Activated B cell treated with CpG ODN at 0.5 μM for 24 hours (primary cell): ENCODE data around the gene TRMT2A. TPM values are rescaled to one million over a fixed set of nuclear protein-coding genes. Genes with fewer than 3 reads are reported as not detected.
A peak's percentile ranks its signal among the peaks of the same experiment; 100 is the strongest.

Experiments
- ATAC-seq: fragments of 200-7000 bp; cut with Tn5 transposase; one replicate; pipeline ENCODE4 v1.10.0; 2021; ENCODE audit warnings: low read depth, mild to moderate bottlenecking, moderate library complexity
- CTCF ChIA-PET: fragments of 350-600 bp; sonication (Branson Sonifier 250); formaldehyde crosslinking; loops from one replicate; lab custom pipeline; 2021; ENCODE audit warnings: antibody characterized with exemption; lab: Charles Lee
- POLR2A ChIA-PET: fragments of 350-600 bp; sonication (Branson Sonifier 250); formaldehyde crosslinking; loops from one replicate; lab custom pipeline; 2021; ENCODE audit warnings: antibody characterized with exemption; lab: Charles Lee
- DNase-seq: peaks from one replicate; pipeline ENCODE4 v3.0.0; 2022
- H3K27ac Mint-ChIP-seq: one replicate; pipeline ENCODE4 v1.8.0; 2020; ENCODE audit warnings: mixed read lengths
- H3K27me3 Mint-ChIP-seq: one replicate; pipeline ENCODE4 v1.8.0; 2021; ENCODE audit warnings: mixed read lengths
- H3K36me3 Mint-ChIP-seq: one replicate; pipeline ENCODE4 v1.8.0; 2021; ENCODE audit warnings: low read depth, mixed read lengths
- H3K4me1 Mint-ChIP-seq: one replicate; pipeline ENCODE4 v1.8.0; 2021; ENCODE audit warnings: mixed read lengths
- H3K4me3 Mint-ChIP-seq: one replicate; pipeline ENCODE4 v1.8.0; 2020; ENCODE audit warnings: mild to moderate bottlenecking, mixed read lengths
- H3K9me3 Mint-ChIP-seq: one replicate; pipeline ENCODE4 v1.8.0; 2020; ENCODE audit warnings: mixed read lengths
- CTCF ChIP-seq: fragments of 200-600 bp; IDR thresholded peaks from one replicate; pipeline ENCODE4 v1.8.0; 2022; ENCODE audit warnings: antibody characterized with exemption, mild to moderate bottlenecking
- intact Hi-C: fragments of 100-400 bp; cut with micrococcal nuclease; formaldehyde crosslinking; loops from one replicate; pipeline ENCODE4 v1.15.1; 2024
- total RNA-seq: library from RNA; stranded (reverse); gene quantifications from 2 replicates; pipeline ENCODE4 v1.2.3, GENCODE V29; 2022

The TRMT2A gene
- total RNA-seq, 1 donor from 2014 or later = 91.7 TPM

DNA sequence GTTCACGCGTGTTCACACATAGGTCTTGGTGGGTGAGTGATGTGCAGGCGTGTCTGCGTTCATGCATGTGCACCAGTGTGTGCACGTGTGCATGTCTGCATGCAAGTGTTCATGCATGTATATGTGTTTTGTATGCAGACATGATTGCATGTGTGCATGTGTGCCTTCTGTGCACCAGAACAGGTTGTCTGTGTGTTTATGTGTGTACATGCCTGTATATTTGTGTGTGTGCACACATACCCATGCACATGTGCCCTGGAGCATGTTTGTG lies 19.5 kb upstream of the TRMT2A start:
- intact Hi-C loops = no loop called here
- DNase-seq (no peak), ATAC-seq (no peak)
- H3K27ac Mint-ChIP-seq = no peak overlapping the region
- no peaks in the 10 kb centered on the region for H3K9me3 Mint-ChIP-seq
- H3K4me1 Mint-ChIP-seq = peaks cover 41% of the 10 kb centered on the region
- CTCF ChIA-PET = no interaction called here
- H3K36me3 Mint-ChIP-seq = peaks cover 6% of the 10 kb centered on the region
- H3K4me3 Mint-ChIP-seq = no peak overlapping the region
- POLR2A ChIA-PET = no interaction called here
- H3K27me3 Mint-ChIP-seq = no peaks in the 10 kb centered on the region
- TF ChIP-seq CTCF = no peak

DNA sequence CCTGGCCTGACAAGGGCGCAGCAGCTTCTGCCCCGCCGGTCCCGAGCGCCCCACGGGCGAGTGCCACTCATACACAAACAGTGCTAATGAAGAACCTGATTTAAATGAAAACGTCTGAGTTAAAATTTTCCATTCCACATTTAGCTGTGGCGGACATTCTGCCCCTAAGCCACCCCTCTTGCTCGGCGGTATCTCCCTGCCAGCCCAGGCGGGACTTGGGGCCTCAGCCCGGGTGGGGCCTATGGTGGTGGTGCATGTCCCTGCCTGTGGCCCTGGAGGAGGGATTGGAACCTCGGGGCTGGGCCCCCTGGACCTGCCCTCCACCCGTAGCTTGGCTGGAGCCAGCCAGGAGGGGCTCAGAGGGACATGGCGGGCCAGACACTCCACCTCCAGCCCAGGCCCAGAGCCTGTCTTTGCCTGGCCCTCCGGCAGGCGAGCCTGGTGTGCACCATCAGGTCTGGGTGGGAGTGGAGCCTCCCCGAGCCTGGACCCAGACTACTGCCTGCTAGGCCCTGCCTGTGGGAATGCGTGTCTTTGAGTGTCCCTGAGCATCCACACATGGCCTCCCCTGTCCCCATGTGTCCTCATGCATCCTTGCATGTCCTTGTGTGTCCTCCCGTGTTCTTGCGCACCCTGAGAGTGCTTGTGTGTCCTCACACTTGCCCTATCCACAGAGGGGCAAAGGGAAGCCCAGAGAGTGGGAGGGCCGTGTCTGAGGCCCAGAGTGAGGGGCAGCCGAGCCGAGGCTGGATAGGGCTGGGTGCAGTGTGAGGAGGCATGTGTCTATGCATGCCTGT lies 19.0 kb upstream of the TRMT2A start:
- ATAC-seq (no peak), DNase-seq (no peak)
- Mint-ChIP-seq H3K9me3 (no peaks in the 10 kb centered on the region), H3K27me3 (no peaks in the 10 kb centered on the region), H3K4me3 (no peak overlapping the region), H3K36me3 (peaks cover 6% of the 10 kb centered on the region), H3K27ac (no peak overlapping the region), H3K4me1 (peaks cover 41% of the 10 kb centered on the region)
- no peak for TF ChIP-seq CTCF
- ChIA-PET CTCF (no interaction called here), POLR2A (no interaction called here)
- intact Hi-C loops = no loop called here

GRCh38 chr22:20135265-20135664 lies 18.2 kb upstream of the TRMT2A start:
- Mint-ChIP-seq H3K36me3 (peaks cover 6% of the 10 kb centered on the region), H3K9me3 (no peaks in the 10 kb centered on the region), H3K4me3 (no peak overlapping the region), H3K27me3 (no peaks in the 10 kb centered on the region), H3K4me1 (peaks cover 42% of the 10 kb centered on the region), H3K27ac (no peak overlapping the region)
- TF ChIP-seq CTCF = no peak
- no peak for ATAC-seq
- ChIA-PET POLR2A (no interaction called here), CTCF (no interaction called here)
- intact Hi-C loops = no loop called here
- DNase-seq = no peak

DNA sequence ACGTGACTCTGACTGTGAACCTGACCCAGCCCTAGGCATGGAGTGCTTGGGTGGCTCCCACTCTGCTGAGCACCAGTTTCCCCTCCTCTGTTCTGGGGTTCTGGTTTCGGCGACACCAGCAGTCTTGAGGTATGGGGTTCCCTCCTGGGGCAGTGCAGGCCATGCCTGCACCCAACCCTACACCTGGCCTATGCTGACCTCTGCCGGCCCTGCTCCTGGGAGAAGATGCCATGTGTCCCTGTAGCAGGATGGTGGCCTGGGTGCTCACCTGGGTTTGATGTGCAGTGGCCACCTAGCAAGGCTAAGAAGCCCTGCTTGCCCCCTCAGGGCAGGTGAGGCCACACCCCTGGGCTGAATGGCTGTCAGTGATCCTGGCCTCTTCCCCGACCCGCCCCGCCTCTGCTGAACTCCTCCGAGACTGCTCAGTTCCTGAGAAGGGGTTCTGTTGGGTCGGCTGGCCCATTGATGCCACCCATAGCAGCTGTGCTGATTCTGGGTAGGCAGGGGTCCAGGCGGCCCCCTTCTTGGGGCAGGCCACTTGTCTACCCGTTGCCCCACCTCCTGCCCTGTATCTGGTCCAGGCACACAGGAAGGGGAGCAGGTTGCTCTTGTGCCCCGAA lies 17.0 kb upstream of the TRMT2A start:
- POLR2A ChIA-PET = no interaction called here
- DNase-seq (no peak), ATAC-seq (no peak)
- Mint-ChIP-seq H3K4me3 (peak overlapping the region; percentile 57), H3K4me1 (peaks cover 44% of the 10 kb centered on the region), H3K27ac (no peak overlapping the region), H3K27me3 (no peaks in the 10 kb centered on the region), H3K9me3 (no peaks in the 10 kb centered on the region), H3K36me3 (no peaks in the 10 kb centered on the region)
- no peak for TF ChIP-seq CTCF
- intact Hi-C loops = loop anchor here (5.0 kb wide), 2 partner anchors 363 to 702 kb away; partner anchors contain the start of genes HIRA, KLHL22 and MRPL40
- CTCF ChIA-PET = no interaction called here

DNA sequence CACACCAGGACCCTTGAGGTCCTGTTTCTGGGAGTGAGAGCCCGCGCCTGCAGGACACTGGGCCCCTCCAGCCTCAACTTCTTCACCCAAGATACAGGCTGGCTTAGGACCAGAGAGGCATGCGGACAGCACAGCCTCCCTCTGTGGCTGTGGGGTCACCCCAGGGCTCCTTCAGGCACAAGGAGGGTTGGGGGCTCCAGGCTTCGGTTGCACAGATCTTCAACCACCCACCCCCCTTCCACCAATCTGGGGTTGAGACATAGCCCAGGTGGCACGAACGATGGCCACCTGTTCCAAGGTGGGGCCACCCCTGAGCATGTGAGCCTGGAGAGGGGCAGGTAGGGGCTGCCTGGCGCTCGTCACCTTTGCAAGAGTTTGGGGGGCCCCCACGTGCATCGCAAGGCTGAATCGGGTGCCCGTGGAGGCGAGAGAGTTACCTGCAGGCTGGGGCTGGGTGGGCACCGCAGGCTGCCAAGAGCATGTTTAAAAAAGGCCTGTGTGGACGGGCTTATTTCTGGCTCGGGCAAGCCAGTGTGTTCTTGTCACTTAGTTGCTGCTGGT lies 15.7 kb upstream of the TRMT2A start:
- peaks cover 7% of the 10 kb centered on the region for H3K36me3 Mint-ChIP-seq
- CTCF ChIA-PET = no interaction called here
- no peak for ATAC-seq
- DNase-seq = no peak
- no peak for TF ChIP-seq CTCF
- intact Hi-C loops = loop anchor here (5.0 kb wide), 2 partner anchors 365 to 700 kb away; partner anchors contain the start of genes HIRA, KLHL22 and MRPL40
- H3K27ac Mint-ChIP-seq = no peak overlapping the region
- H3K4me1 Mint-ChIP-seq = peaks cover 41% of the 10 kb centered on the region
- no peaks in the 10 kb centered on the region for H3K9me3 Mint-ChIP-seq
- no peaks in the 10 kb centered on the region for H3K27me3 Mint-ChIP-seq
- POLR2A ChIA-PET = no interaction called here
- H3K4me3 Mint-ChIP-seq = peak overlapping the region; percentile 73
